Spleen (tissue), 11 donors: Measurements from ENCODE around the gene IFNA1. TPM values are rescaled to one million over a fixed set of nuclear protein-coding genes. Genes with fewer than 3 reads are reported as not detected.

Source experiments
- DNase-seq: peaks from one replicate; pipeline ENCODE4 v3.0.0-alpha.2; 2020
- H3K27ac ChIP-seq, 8 donors: fragments of 200-600 bp; sonication (generic) in 7 of 8; 1 replicate in 4 of 8; 2 replicates in 4 of 8; pipeline versions ENCODE4 v1.5.0 to v1.8.0; 2016 to 2021; ENCODE audit warnings: inconsistent platforms in 4 of 8, mild to moderate bottlenecking in 4 of 8, moderate library complexity in 1 of 8
- H3K27me3 ChIP-seq, 7 donors: fragments of 200-600 bp; sonication (generic) in 6 of 7; replicated peaks in 1 of 7; 1 replicate in 4 of 7; 2 replicates in 3 of 7; pipeline versions ENCODE4 v1.5.0 to v1.8.0; 2016 to 2021; ENCODE audit warnings: inconsistent platforms in 3 of 7, mild to moderate bottlenecking in 1 of 7
- H3K36me3 ChIP-seq, 6 donors: fragments of 200-600 bp; sonication (generic) in 5 of 6; 1 replicate in 4 of 6; 2 replicates in 2 of 6; pipeline versions ENCODE4 v1.5.0 to v1.8.0; 2016 to 2021; ENCODE audit warnings: inconsistent platforms in 2 of 6
- H3K4me1 ChIP-seq, 6 donors: fragments of 200-600 bp; sonication (generic) in 5 of 6; 1 replicate in 3 of 6; 2 replicates in 3 of 6; pipeline versions ENCODE4 v1.5.0 to v1.8.0; 2016 to 2021; ENCODE audit warnings: inconsistent platforms in 3 of 6
- H3K4me3 ChIP-seq, 8 donors: fragments of 200-600 bp; sonication (generic) in 7 of 8; 1 replicate in 4 of 8; 2 replicates in 4 of 8; pipeline versions ENCODE4 v1.5.0 to v1.8.0; 2016 to 2021; ENCODE audit warnings: inconsistent platforms in 4 of 8, mild to moderate bottlenecking in 4 of 8, moderate library complexity in 2 of 8
- H3K9me3 ChIP-seq, 8 donors: fragments of 200-600 bp; sonication (generic) in 7 of 8; 1 replicate in 4 of 8; 2 replicates in 4 of 8; pipeline versions ENCODE4 v1.5.0 to v1.8.0; 2016 to 2021; ENCODE audit warnings: inconsistent platforms in 4 of 8
- POLR2A ChIP-seq, 3 donors: fragments of 450-650 bp; IDR thresholded peaks; one replicate each; pipeline ENCODE4 v1.5.1; 2017; ENCODE audit warnings: antibody characterized with exemption in 3 of 3, mild to moderate bottlenecking in 1 of 3
- POLR2AphosphoS5 ChIP-seq, 3 donors: sonication (generic); formaldehyde crosslinking; IDR thresholded peaks; one replicate each; pipeline ENCODE4 v1.5.1; 2017; ENCODE audit warnings: antibody characterized with exemption in 3 of 3
- WGBS, 5 donors: extraction: QIAGEN DNeasy Blood & Tissue Kit in 3 of 5; methylation state at CpG; one replicate each; pipeline versions ENCODE4 v1.1.5 to v1.1.7; 2013 to 2018; 5-methylcytosine and 5-hydroxymethylcytosine counted together
- intact Hi-C: fragments of 100-400 bp; cut with DNase I; formaldehyde crosslinking; loops from one replicate; pipeline ENCODE4 v1.15.0; 2023; ENCODE audit warnings: low total_unique reads
- polyA plus RNA-seq, 3 donors: library from polyadenylated mRNA; stranded (reverse); fragments of 200-250 nt; gene quantifications; one replicate each; pipeline ENCODE4 v1.2.1, GENCODE V29; 2013
- total RNA-seq, 7 donors: library from RNA; depleted of rRNA in 3 of 7; stranded (reverse); fragments of >200 nt in 3 of 7; fragmentation: NEBNext Ultra II Directional in 4 of 7; extraction: Animal tissue kit (Norgen Biotek cat#: 25700) in 4 of 7; gene quantifications; one replicate each; pipeline versions ENCODE4 v1.1.0 to v1.2.1, GENCODE V29; 2016 to 2021
- TF ChIP-seq, protein P1 (sequence below), 11 experiments: fragments of 200-600 bp in 7 of 11; fragments of 450-650 bp in 4 of 11; sonication (generic) in 4 of 11; IDR thresholded peaks in 8 of 11; conservative IDR thresholded peaks in 3 of 11; 1 replicate in 7 of 11; 2 replicates in 4 of 11; pipeline versions ENCODE4 v1.4.0 to v1.8.0; 2016 to 2021; ENCODE audit warnings: antibody characterized with exemption in 11 of 11, inconsistent platforms in 4 of 11, mild to moderate bottlenecking in 1 of 11
- donor health status: healthy with polysubstance abuse.
- donor health status: DM: no; HTN: no; CAD: no; lungs with moderate emphysema.
- donor health status: DM: no; HTN: no; CAD: no.
- donor health status: Bipolar disorder and iron deficiency.
- donor health status: healthy.
- donor health status: DM: no; HTN: no; CAD: no.
- donor health status: DM: yes; HTN: yes; CAD: no.

The IFNA1 gene
- total and polyA plus RNA-seq, 10 donors: not detected

DNA sequence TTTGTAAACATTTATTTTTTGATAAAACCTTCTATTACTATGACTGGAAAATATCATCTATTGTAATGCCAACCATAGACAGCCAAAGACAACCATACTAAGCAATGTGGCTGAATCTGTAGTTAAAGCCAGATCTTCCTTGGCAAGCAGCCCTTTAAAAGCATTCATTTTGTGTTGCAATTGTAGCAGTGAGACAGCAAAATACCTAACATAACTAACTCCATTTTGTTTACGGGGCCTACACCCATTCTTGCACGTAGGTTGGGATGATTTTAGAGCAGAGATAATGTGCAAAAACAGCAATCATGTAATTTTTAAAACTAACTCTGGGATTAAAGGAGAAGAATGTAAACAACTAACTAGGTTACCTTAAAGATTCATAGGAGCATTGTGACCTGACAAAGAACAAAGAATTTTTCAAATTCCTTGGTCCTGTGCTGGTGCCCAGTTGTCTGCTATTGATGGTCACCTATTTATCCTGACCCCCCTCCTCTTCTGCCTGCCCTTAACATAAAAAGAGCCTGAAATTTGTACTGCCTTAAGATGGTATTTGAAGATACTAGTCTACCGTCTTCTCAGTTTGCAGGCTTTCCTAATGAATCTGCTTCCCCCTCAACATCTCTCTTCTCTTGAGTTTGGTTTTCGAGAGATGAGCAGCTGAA is 10.6 kb downstream of the IFNA1 start:
- H3K4me1 ChIP-seq: no peaks in the 10 kb centered on the region
- no peaks in the 10 kb centered on the region for H3K36me3 ChIP-seq
- TF ChIP-seq, protein P1, sequence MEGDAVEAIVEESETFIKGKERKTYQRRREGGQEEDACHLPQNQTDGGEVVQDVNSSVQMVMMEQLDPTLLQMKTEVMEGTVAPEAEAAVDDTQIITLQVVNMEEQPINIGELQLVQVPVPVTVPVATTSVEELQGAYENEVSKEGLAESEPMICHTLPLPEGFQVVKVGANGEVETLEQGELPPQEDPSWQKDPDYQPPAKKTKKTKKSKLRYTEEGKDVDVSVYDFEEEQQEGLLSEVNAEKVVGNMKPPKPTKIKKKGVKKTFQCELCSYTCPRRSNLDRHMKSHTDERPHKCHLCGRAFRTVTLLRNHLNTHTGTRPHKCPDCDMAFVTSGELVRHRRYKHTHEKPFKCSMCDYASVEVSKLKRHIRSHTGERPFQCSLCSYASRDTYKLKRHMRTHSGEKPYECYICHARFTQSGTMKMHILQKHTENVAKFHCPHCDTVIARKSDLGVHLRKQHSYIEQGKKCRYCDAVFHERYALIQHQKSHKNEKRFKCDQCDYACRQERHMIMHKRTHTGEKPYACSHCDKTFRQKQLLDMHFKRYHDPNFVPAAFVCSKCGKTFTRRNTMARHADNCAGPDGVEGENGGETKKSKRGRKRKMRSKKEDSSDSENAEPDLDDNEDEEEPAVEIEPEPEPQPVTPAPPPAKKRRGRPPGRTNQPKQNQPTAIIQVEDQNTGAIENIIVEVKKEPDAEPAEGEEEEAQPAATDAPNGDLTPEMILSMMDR (IDR thresholded peaks at IDR 0.05 in 8 of 11, conservative IDR thresholded peaks at IDR 0.05 in 3 of 11): no peak
- no peaks in the 10 kb centered on the region for H3K9me3 ChIP-seq
- H3K27ac ChIP-seq: no peak overlapping the region
- 81 to 90% (median 82%) methylated on average over 4 of the region's 4 CpGs for WGBS, 5 donors
- peaks cover 0 to 30% (median 0%) of the 10 kb centered on the region in 7 donors for H3K27me3 ChIP-seq
- intact Hi-C loops: loop anchor here (10.0 kb wide), 1 partner anchor 136 kb away; no protein-coding TSS in a partner anchor
- DNase-seq: no peak
- H3K4me3 ChIP-seq: no peak overlapping the region

DNA sequence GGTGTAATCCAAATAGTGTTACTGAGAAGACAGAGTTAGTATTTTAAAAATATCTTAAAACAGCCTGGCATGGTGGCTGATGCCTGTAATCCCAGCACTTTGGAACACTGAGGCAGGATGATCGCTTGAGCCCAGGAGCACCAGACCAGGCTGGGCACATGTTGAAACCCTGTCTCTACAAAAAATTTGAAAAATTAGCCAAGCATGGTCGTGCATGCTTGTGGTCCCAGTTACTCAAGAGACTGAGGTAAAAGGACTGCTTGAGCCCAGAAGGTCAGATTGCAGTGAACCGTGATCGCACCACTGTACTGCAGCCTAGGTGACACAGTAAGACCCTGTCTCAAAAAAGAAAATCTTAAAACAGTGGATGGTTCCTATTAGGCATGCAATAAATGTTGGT is 12.4 kb downstream of the IFNA1 start:
- intact Hi-C loops: loop anchor here (10.0 kb wide), 1 partner anchor 138 kb away; no protein-coding TSS in a partner anchor
- no peak for DNase-seq
- WGBS, 5 donors: 75 to 88% (median 78%) methylated on average over 4 of the region's 4 CpGs
- Histone ChIP-seq H3K27me3 (peaks cover 0 to 30% (median 0%) of the 10 kb centered on the region in 7 donors), H3K4me3 (no peak overlapping the region), H3K4me1 (no peaks in the 10 kb centered on the region), H3K9me3 (no peaks in the 10 kb centered on the region), H3K36me3 (no peaks in the 10 kb centered on the region), H3K27ac (no peak overlapping the region)
- no peak for TF ChIP-seq POLR2A (IDR thresholded peaks at IDR 0.05)
- TF ChIP-seq POLR2AphosphoS5 (IDR thresholded peaks at IDR 0.05): no peak
- TF ChIP-seq, protein P1 (IDR thresholded peaks at IDR 0.05 in 8 of 11, conservative IDR thresholded peaks at IDR 0.05 in 3 of 11): no peak

DNA sequence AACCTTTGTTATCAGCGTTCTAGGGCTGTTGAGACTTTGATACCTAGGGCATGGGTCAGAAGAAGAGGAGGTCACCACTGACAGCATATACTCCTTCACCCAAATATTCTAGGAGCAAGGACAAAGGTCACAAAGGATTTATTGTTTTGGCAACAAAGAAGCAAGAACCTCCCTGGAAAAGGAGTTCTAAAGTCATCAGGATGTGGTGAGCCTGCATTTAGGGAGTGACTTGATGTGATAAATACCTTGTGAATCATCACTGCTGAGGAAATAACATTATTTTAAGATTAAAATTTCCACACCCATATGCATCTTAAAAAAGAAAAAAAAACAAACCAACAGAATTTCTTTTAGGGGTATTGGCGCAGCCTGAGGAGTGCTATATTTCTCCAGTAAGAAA is 13.9 kb downstream of the IFNA1 start:
- no peak overlapping the region for H3K4me3 ChIP-seq
- peaks cover 0 to 4% (median 0%) of the 10 kb centered on the region in 8 donors for H3K9me3 ChIP-seq
- TF ChIP-seq POLR2AphosphoS5 (IDR thresholded peaks at IDR 0.05): no peak
- intact Hi-C loops: loop anchor here (10.0 kb wide), 1 partner anchor 139 kb away; no protein-coding TSS in a partner anchor
- no peaks in the 10 kb centered on the region for H3K4me1 ChIP-seq
- no peak overlapping the region for H3K27ac ChIP-seq
- no peak for DNase-seq
- 81 to 91% (median 85%) methylated on average over 2 of the region's 2 CpGs for WGBS, 5 donors
- H3K36me3 ChIP-seq: no peaks in the 10 kb centered on the region
- peaks cover 0 to 19% (median 0%) of the 10 kb centered on the region in 7 donors for H3K27me3 ChIP-seq

DNA sequence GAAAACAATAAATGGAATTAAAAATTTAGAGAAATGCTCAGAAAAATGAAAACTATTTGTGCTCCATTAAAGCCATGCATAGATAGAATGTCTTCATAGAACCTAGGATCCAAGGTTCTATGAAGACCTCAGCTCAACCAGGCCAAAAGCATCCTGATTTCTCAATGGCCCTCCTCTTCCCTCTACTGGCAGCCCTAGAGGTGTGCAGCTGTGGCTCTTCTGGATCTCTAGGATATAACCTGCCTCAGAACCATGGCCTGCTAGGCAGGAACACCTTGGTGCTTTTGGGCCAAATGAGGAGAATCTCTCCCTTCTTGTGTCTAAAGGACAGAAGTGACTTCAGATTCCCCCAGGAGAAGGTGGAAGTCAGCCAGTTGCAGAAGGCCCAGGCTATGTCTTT is 15.1 kb downstream of the IFNA1 start:
- TF ChIP-seq, protein P1 (IDR thresholded peaks at IDR 0.05 in 8 of 11, conservative IDR thresholded peaks at IDR 0.05 in 3 of 11): peak; percentile 30 to 72 (median 61)
- TF ChIP-seq POLR2AphosphoS5 (IDR thresholded peaks at IDR 0.05): no peak
- no peak for TF ChIP-seq POLR2A (IDR thresholded peaks at IDR 0.05)
- no peaks in the 10 kb centered on the region for H3K4me1 ChIP-seq
- DNase-seq: no peak
- H3K27ac ChIP-seq: no peak overlapping the region
- intact Hi-C loops: loop anchor here (10.0 kb wide), 1 partner anchor 141 kb away; no protein-coding TSS in a partner anchor
- H3K36me3 ChIP-seq: no peaks in the 10 kb centered on the region
- no peak overlapping the region for H3K4me3 ChIP-seq
- peaks cover 0 to 4% (median 0%) of the 10 kb centered on the region in 8 donors for H3K9me3 ChIP-seq
- H3K27me3 ChIP-seq: peaks cover 0 to 13% (median 0%) of the 10 kb centered on the region in 7 donors
